ENCODE measurements around the gene TRIP12. TPM values are rescaled to one million over a fixed set of nuclear protein-coding genes. Genes with fewer than 3 reads are reported as not detected.

TRIP12 gene
- total and polyA plus RNA-seq, 2 of the 13 experiments (the other 11 are each of a cell fraction or from before 2014, with no cell fraction given) = 72.1 to 153 TPM

DNA sequence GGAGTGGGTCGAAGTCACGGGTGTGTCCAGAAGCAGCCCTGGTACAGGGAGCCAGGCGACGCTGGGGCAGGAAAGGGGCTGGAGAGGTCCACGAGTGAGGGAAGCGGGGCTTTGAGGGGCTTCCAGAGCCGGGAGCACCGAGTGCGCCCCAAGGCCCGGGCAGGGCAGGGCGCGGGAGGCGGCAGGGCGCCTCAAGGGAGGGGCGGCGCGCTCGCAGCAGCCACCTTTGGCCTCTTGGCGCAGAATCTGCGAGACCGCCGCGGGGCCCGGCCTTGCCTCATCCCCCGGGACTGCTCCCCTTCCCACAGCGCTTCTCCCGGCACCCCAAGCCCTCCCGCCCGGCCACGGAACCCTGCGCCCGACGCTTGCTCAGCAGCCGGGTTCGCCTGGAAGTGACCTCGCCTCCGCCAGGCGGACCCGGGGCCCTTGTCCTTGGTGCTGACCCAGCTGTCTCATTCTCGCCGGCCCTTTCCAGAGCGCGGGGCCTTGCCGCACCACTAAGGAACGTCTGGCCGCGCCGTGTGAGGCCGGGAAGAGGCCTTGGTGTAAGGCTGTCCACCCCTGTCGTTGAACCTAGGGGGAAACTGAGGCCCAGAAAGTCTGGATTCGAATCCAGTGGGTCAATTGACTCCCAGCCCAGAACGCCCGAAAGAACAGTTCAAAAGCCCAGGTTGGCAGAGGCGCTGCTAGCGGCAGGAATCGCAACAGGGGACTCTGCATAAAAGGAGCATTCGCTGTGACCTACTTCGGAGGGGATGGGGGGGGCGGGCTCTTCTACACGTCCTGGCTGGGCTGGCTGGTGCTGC lies 206.9 kb downstream of the TRIP12 start (continued):
- TF ChIP-seq ZNF552 (CRISPR knock-in tag; IDR thresholded peaks at IDR 0.05; ENCODE audit: borderline replicate concordance) = no peak
- TF ChIP-seq, protein P1, sequence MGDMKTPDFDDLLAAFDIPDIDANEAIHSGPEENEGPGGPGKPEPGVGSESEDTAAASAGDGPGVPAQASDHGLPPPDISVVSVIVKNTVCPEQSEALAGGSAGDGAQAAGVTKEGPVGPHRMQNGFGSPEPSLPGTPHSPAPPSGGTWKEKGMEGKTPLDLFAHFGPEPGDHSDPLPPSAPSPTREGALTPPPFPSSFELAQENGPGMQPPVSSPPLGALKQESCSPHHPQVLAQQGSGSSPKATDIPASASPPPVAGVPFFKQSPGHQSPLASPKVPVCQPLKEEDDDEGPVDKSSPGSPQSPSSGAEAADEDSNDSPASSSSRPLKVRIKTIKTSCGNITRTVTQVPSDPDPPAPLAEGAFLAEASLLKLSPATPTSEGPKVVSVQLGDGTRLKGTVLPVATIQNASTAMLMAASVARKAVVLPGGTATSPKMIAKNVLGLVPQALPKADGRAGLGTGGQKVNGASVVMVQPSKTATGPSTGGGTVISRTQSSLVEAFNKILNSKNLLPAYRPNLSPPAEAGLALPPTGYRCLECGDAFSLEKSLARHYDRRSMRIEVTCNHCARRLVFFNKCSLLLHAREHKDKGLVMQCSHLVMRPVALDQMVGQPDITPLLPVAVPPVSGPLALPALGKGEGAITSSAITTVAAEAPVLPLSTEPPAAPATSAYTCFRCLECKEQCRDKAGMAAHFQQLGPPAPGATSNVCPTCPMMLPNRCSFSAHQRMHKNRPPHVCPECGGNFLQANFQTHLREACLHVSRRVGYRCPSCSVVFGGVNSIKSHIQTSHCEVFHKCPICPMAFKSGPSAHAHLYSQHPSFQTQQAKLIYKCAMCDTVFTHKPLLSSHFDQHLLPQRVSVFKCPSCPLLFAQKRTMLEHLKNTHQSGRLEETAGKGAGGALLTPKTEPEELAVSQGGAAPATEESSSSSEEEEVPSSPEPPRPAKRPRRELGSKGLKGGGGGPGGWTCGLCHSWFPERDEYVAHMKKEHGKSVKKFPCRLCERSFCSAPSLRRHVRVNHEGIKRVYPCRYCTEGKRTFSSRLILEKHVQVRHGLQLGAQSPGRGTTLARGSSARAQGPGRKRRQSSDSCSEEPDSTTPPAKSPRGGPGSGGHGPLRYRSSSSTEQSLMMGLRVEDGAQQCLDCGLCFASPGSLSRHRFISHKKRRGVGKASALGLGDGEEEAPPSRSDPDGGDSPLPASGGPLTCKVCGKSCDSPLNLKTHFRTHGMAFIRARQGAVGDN (CRISPR knock-in tag; IDR thresholded peaks at IDR 0.05) = peak; percentile 62
- TF ChIP-seq CEBPB (IDR thresholded peaks at IDR 0.05; ENCODE audit: borderline replicate concordance, low read depth, low read length) = no peak
- TF ChIP-seq ZNF296 (CRISPR knock-in tag; conservative IDR thresholded peaks at IDR 0.05) = 0 out of 2 replicates have a peak, but pooled peaks have one; percentile 40
- TF ChIP-seq, protein P2, sequence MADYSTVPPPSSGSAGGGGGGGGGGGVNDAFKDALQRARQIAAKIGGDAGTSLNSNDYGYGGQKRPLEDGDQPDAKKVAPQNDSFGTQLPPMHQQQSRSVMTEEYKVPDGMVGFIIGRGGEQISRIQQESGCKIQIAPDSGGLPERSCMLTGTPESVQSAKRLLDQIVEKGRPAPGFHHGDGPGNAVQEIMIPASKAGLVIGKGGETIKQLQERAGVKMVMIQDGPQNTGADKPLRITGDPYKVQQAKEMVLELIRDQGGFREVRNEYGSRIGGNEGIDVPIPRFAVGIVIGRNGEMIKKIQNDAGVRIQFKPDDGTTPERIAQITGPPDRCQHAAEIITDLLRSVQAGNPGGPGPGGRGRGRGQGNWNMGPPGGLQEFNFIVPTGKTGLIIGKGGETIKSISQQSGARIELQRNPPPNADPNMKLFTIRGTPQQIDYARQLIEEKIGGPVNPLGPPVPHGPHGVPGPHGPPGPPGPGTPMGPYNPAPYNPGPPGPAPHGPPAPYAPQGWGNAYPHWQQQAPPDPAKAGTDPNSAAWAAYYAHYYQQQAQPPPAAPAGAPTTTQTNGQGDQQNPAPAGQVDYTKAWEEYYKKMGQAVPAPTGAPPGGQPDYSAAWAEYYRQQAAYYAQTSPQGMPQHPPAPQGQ (CRISPR knock-in tag; IDR thresholded peaks at IDR 0.05; ENCODE audit: borderline replicate concordance) = no peak
- TF ChIP-seq FOXO1 (CRISPR knock-in tag; IDR thresholded peaks at IDR 0.05) = peak; percentile 38; the same call in 1 of the 2 replicates
- TF ChIP-seq KAT8 (CRISPR knock-in tag; IDR thresholded peaks at IDR 0.05) = no peak
- TF ChIP-seq ZKSCAN5 (CRISPR knock-in tag; IDR thresholded peaks at IDR 0.05) = no peak
- no peak; the same call in 1 of the 2 replicates for TF ChIP-seq ZNF598 (CRISPR knock-in tag; IDR thresholded peaks at IDR 0.05; ENCODE audit: borderline replicate concordance)
- no peak for TF ChIP-seq ZNF354B (CRISPR knock-in tag; IDR thresholded peaks at IDR 0.05)
- no peak for TF ChIP-seq MTA3 (CRISPR knock-in tag; IDR thresholded peaks at IDR 0.05)
- peak; percentile 38; the same call in 1 of the 2 replicates for TF ChIP-seq ZFP82 (CRISPR knock-in tag; IDR thresholded peaks at IDR 0.05; ENCODE audit: borderline replicate concordance)
- no peak for TF ChIP-seq ZNF562 (CRISPR knock-in tag; IDR thresholded peaks at IDR 0.05; ENCODE audit: borderline replicate concordance)
- TF ChIP-seq, protein P3, sequence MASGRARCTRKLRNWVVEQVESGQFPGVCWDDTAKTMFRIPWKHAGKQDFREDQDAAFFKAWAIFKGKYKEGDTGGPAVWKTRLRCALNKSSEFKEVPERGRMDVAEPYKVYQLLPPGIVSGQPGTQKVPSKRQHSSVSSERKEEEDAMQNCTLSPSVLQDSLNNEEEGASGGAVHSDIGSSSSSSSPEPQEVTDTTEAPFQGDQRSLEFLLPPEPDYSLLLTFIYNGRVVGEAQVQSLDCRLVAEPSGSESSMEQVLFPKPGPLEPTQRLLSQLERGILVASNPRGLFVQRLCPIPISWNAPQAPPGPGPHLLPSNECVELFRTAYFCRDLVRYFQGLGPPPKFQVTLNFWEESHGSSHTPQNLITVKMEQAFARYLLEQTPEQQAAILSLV (CRISPR knock-in tag; IDR thresholded peaks at IDR 0.05; ENCODE audit: borderline replicate concordance) = peak; percentile 49; the same call in 1 of the 2 replicates
- TF ChIP-seq ZFP1 (CRISPR knock-in tag; IDR thresholded peaks at IDR 0.05) = no peak
- TF ChIP-seq ZNF235 (CRISPR knock-in tag; IDR thresholded peaks at IDR 0.05; ENCODE audit: borderline replicate concordance) = no peak; the same call in 1 of the 2 replicates
- no peak; the same call in 1 of the 2 replicates for TF ChIP-seq MTA1 (CRISPR knock-in tag; IDR thresholded peaks at IDR 0.05; ENCODE audit: borderline replicate concordance)
- no peak for TF ChIP-seq FIP1L1 (IDR thresholded peaks at IDR 0.05; ENCODE audit: borderline replicate concordance, insufficient read depth, low read depth, low read length)
- TF ChIP-seq, protein P4, sequence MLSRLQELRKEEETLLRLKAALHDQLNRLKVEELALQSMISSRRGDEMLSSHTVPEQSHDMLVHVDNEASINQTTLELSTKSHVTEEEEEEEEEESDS (CRISPR knock-in tag; IDR thresholded peaks at IDR 0.05; ENCODE audit: borderline replicate concordance) = no peak
- TF ChIP-seq ZNF143 (CRISPR knock-in tag; IDR thresholded peaks at IDR 0.05) = no peak
- no peak for TF ChIP-seq ZFP36L1 (CRISPR knock-in tag; IDR thresholded peaks at IDR 0.05)
- no peak for TF ChIP-seq ZNF703 (CRISPR knock-in tag; IDR thresholded peaks at IDR 0.05; ENCODE audit: borderline replicate concordance)
- no peak for TF ChIP-seq RFXANK (CRISPR knock-in tag; IDR thresholded peaks at IDR 0.05)
